Non-pigmented ciliary epithelial cell (primary cell): ENCODE measurements around the gene RABGAP1L.
"Not testable (repeated sequence)": the region's sequence is repeated elsewhere in the genome, so short reads cannot be mapped to it uniquely, and the experiment has no call there.

Experiments used
- DNase-seq: peaks from one replicate; pipeline ENCODE4 v3.0.0-alpha.2; 2010; ENCODE audit warnings: low read depth

RABGAP1L gene

DNA sequence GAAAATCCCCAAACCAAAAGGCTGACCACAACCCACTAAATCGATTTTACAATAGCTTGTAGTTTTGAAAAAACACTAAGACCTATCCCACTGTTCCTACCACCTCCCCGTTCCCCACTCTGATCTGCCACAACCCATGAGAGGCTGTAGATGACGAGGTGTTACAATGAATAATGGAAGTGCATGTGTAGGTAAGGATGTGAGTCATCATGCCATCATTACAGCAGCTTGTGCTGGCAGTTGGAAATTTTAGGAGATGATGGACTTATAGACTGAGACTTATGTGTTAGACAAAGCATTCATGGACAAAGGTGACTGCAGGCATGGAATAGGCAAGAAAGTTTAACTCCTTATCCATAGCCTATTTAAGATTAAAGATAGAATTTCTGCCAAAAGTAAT is 655.7 kb downstream of the RABGAP1L start:
- DNase-seq: no peak

DNA sequence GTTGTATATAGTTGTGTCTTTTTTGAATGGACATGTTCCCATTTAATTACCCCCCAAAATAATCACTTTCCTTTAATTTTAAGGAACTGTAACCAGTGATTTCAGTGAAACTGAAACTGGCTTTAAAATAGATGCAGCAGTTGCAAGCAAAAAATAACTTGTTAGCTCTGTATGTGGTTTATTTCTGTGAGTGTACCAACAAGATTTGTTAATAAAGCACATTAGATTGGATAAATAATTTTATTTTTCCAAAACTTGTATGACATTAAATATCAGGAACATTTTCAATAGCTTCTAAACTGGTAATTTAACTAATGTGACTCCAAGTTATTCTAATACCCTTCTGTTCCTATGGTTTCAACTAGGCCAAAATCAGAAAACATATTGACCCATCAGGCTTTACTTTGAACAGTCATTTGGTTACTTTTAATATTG is 656.2 kb downstream of the RABGAP1L start:
- DNase-seq: no peak

DNA sequence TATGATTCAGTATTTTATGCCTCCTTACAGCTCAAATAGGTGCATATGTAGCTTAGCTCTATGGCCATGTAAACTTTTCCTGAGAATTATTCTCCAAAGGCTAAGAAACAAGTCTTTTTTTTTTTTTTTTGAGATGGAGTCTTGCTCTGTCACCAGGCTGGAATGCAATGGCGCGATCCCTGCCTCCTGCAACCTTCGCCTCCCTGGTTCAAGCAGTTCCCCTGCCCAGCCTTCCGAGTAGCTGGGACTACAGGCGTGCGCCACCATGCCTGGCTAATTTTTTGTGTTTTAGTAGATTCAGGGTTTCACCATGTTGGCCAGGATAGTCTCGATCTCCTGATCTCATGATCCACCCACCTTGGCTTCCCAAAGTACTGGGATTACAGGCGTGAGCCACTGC is 657.3 kb downstream of the RABGAP1L start:
- not testable (repeated sequence) for DNase-seq

DNA sequence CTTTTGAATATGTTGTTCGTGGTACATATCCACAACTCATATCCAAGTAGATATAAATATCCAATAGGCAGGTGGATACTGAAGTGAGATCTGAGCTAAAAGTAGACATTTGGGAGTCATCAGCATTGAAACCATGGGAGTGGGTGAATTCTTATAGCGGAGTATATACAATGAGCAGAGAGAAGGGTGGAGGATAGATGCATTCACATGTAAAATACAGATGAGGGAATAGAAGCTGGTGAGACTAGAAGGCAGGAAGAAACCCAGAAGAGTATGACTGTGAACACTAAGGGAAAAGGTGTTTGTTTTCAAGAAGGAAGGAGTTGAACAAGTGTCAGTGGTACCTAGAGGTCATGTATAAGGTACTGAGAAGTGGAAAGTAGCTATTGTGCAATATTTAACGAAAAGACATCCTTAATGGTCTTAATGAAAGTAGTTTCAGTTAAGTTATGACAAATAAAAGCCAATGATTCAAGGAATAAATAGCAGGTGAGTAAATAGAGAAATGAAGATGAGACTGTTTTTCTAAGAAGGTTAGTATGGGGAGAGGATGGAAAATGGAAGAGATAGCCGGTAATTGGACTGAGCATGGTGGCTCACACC is 658.8 kb downstream of the RABGAP1L start:
- no peak for DNase-seq

DNA sequence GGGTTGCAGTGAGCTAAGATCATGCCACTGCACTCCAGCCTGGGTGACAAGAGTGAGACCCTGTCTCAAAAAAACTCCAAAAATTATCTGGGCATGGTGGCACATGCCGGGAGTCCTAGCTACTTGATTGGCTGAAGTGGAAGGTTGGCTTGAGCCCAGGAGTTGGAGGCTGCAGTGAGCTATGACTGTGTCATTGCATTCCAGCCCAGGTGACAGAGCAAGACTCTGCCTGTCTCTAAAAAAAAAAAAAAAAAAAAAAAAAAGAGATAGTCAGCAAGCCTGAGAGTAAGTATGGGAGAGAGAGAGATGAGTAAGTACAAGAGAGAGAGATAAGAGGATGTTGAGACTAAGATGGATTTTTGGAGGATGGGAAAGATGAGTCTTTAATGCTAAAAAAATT is 659.6 kb downstream of the RABGAP1L start:
- DNase-seq: no peak

DNA sequence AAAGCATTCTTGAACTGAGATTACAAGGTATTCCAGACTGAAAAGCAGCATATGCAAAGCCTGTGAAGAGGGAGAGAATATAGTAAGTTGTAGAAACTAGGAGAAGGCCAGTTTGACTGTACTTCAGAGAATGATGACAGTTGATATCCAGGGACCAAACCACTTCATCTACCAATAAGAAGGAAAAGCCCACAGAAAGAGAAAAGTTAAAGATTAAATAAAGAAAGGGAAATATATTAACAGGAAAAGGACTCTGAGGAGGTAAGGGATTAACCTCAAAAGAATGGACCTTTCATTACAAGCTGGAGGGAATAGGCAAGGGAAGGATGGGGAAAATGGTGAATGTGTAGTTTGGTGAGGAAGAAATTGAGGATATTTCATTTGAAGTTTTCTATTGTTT is 660.3 kb downstream of the RABGAP1L start:
- DNase-seq: no peak

DNA sequence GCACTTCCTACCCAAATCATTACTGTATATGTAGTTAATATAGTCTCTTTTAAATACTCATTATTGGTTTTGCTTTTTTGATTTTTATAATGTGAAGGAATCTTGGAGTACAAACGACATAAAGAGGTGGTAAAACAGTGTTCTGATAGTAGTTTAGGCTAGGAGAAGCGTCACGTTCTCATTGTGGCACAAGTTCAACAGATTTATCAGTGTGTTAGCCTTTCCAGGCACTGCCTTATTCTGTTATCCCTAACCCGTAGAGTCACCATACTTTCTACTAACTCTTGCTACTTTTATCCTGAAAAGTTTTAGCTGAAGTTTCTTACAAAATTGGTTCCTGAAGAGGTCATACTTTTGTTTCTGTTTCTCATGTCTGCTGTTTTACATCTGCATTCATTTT is 665.8 kb downstream of the RABGAP1L start:
- no peak for DNase-seq

DNA sequence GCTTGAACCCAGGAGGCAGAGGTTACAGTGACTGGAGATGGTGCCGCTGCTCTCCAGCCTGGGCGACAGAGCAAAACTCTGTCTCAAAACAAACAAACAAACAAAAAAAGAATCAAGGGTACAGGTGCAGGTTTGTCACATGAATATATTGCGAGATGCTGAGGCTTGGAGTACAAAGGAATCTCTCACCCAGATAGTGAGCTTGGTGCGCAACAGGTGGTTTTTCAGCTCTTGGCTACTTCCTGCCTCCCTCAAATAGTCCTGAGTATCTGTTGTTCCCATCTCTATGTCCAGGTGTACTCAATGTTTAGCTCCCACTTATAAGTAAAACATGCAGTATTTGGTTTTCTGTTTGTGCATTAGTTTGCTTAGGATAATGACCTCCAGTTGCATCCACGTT is 666.5 kb downstream of the RABGAP1L start:
- DNase-seq: no peak

DNA sequence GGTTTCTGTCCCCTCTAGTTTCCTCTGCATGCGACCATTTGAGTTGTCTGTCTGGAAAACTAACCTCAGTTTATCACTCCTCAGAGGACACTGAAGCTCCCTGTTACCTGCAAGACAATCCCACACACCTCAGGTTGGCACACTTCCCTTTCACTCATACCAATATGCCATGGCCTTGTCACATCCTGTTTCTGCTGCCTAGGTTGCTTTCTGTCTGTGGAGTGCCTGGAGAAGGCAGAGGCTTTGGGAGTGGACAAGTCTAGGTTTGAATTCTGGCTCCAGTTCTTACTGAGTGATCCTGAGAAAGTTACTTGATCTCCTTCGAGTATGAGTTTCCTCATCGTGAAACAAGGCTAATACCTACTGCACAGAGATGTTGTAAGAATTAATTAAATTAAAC is 668.9 kb downstream of the RABGAP1L start:
- DNase-seq: no peak

DNA sequence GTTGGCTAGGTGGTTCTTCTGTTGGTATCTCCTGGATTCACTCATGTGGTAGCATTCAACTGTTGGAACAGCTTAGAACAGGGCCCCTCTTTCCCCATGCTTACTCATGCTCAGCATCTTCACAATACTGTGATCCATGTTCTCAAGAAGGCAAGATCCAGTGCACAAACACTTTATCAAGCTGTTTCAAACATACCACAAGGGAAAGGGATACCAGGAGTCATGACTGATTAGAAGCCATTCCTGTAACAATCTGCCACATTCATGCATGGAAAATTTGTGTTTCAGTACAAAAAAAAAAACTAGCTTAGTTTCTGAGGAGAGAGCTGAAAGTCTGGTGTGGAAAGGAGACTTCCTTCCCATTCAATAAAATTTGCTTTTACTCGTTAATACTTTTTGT is 670.7 kb downstream of the RABGAP1L start:
- DNase-seq: no peak

DNA sequence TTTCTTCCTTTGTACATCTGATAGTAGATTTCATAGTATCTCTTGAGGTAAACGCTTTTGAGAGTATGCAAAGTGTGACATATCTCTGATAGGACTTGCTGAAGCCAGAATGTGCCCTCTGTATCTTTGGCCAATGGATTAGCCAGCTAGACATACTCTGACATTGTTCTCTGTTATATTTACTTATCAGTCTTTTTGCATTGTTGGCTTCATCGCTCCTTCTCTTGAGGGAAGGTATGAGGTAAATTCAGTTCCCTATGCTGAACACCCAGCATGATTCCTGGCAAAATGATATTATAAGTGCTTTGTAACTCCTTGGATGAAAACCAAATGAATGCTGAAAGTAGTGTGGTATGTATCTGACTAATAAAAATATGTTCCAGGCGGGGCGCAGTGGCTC is 677.2 kb downstream of the RABGAP1L start:
- no peak for DNase-seq

DNA sequence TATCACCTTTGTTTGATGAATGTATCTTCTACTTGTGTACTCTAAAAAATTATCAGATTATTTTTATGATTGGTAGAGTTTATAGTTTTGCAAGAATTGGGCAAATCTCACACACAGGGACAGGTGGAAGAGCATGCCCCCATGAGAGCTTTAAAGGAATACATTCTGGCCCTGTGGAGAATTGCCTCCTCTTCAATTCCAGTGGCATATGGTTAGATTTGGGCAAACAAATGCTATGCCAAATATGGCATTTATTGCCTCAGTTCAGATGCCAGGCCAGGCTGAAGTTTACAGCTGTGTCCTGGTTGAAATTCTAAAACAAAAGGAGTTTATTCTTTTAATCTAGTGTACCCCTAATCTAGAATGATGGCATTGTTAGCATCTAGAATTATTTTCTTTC is 678.1 kb downstream of the RABGAP1L start:
- no peak for DNase-seq

DNA sequence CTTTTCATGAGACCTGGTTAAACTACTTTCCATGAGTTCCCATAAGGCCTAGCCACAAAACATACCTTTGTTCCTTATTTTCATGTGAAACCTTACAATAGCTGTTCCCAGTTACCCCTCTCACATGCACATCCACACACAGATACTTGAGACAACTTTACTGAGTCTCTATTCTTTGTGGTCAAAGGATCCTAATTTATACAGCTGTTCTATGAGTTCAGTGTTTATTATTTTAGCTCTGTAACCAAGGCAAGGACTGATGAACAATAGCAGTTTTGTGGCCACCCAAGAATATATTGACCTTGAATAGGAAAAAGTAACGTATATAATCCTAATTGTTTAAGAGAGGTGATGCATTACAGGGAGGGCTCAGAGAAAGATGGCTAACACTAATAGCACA is 679.9 kb downstream of the RABGAP1L start:
- DNase-seq: no peak

DNA sequence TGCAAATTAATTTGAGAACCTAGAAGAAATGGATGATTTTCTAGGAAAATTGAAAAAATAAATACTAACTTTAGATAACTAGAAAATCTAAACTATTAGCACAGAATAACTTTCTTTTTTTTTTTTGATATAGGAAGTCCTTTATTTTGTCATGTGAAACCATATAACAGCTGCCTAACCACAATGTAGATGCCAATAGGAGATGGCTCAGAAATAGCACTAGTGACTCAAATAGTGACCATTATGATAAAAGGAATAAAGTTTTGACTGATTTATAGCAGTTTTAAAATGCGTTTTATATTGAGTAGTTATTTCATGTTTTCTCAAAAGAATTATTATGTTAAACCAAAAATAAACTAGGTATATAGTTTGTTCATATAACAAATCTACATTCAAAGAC is 682.4 kb downstream of the RABGAP1L start:
- no peak for DNase-seq

DNA sequence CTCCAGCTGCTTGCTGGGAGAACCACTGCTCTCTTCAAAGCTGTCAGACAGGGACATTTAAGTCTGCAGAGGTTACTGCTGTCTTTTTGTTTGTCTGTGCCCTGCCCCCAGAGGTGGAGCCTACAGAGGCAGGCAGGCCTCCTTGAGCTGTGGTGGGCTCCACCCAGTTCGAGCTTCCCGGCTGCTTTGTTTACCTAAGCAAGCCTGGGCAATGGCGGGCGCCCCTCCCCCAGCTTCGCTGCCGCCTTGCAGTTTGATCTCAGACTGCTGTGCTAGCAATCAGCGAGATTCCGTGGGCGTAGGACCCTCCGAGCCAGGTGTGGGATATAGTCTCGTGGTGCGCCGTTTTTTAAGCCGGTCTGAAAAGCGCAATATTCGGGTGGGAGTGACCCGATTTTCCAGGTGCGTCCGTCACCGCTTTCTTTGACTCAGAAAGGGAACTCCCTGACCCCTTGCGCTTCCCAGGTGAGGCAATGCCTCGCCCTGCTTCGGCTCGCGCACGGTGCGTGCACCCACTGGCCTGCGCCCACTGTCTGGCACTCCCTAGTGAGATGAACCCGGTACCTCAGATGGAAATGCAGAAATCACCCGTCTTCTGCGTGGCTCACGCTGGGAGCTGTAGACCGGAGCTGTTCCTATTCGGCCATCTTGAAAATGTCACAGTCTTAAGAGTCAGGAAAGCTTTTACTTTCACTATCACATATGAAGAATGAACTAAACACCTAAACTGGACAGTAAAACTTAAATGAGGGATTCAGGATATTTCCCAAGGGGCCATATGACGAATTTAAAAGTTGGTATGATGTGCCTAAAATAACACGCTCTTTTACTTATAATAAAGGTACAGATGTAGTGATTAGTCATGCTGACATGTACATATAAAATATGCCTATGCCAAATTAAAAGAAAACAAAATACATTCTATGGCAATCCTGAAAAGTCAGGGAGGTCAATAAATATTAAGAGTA is 689.6 kb downstream of the RABGAP1L start:
- DNase-seq: not testable (repeated sequence)

DNA sequence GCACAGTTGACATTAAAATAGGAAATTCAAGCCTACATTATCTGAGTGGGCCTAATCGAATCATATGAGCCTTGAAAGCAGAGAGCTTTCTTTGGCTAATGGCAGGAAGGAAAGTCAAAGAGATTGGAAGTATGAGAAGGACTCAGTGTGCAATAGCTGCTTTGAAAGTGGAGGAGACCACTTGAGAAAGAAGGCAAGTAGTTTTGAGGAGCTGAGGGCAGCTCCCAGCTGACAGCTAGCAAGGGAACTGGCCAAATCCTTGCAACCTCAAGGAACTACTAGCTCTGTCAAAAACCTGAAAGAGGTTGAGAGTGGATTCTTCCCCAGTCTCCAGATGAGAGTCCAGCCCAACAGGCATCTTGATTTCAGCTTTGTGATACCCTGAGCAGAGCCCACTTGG is 691.4 kb downstream of the RABGAP1L start:
- DNase-seq: no peak

DNA sequence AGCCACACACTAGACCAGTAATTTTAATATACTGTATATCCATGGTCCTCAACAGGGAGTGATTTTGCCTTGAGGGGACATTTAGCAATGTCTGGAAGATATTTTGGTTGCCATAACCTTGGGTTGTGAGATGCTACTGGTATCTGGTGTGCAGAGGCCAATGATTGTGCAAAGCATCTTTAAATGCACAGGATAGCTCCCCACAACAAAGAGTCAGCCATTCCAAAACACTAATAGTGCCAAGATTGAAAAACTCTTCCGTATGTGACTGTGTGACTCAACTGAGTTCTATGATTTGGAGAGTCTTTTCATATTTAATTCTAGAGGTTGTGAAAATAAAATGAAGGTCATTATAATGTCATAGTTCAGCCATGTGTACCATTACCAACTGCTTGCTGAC is 699.0 kb downstream of the RABGAP1L start:
- DNase-seq: no peak

DNA sequence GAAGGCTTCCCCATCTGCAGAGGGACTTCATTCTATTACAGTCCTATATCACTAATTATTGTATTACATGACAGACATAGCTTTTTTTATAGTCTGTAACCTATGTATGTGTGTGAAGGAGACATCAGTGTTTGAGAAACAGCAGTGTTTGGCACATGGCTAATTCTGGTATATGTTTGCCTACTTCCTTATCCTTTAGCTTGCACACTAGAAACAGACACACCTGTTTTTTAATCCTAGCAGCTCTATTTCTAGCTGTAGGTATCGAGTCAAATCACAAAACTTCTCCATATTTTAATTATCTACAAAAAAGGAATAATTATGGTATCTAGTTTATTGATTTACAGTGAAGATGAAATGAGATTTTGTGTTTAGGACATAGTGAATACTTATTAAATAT is 711.0 kb downstream of the RABGAP1L start:
- DNase-seq: no peak

DNA sequence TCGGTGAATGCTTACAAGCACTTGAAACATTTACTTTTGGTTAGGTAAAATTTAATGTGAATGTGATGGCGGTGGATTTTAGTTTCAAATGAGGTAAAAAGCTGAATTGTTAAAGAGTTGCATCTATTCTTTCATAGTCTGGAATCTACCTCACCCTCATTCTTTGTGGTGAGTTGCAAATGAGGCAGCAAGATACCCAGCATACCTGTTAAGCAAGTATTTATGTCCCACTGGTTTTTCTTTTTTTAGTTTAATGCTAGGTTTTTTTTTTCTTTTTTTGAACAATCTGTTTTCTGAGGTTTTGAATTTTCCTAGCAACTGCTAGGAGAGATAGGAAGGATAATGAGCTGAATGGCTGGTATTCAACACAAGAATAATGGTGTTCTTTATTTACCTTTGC is 712.6 kb downstream of the RABGAP1L start:
- DNase-seq: no peak

DNA sequence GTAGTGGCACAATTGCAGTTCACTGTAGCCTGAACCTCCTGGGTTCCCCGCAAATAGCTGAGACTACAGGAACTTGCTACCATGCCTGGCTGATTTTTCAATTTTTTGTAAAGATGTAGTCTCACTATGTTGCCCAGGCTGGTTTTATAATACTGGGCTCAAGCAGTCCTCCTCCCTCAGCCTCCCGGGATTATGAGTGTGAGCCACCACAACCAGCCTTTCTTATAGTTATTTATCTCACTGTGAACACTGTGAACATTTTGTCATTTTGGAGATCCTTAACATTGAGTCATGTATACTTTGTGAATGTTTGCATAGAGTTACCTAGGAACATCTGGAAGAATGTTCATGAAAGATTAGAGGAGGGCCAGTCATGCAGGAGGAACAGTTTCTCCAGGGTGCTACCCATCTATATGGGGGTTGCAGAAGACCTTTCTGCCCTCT is 713.3 kb downstream of the RABGAP1L start:
- DNase-seq: no peak

DNA sequence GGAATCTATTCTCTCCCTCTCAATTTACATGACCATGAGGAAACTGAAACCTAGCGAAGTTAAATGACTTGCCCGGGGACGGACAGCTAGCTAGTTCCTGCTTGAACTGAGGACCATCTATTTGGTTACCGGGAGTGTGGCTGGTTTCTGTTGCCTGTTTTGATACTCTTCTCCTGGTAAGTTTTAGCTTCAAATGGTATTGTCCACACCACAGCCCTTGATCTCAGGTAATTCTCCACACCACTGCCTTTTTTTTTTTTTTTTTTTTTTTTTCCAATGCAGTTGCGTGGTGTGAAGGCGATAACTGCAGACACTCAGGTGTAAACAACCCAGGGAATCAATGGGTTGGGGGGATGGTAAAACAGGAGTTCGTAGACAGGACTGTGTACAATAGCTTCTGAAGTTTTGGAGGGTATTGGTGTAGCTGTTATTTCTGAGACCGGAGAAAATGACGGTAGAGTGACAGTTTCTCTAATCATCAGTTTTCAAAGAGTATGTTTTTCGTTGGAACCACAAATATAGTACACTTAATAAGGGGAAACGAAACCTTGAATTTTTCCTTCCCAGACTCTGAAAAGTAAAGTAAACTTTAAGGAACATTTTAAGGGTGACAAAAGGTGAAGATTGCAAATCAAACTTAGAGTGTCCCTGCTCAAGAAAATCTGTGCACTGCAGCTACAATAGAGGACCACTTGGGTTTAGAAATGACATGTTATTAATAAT is 715.2 kb downstream of the RABGAP1L start:
- no peak for DNase-seq

DNA sequence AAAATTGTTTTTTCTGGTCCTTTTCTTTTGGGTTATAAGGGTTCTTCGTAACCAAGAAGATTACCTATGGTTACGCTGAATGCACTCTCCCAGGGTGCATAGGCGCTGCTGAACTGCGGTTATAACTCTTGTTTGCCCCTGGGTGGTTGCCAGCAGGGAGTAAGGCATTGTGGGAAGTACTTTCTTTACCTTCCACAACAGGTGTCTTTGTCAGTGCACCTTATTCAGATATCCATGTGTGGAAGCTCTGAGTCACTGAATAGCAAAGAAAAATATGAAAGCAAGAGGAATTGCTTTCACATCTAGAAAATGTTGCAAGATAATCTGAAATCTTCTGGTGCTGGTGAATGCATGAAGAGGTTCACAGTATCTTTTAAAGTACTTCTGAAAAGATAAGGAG is 716.0 kb downstream of the RABGAP1L start:
- DNase-seq: no peak

DNA sequence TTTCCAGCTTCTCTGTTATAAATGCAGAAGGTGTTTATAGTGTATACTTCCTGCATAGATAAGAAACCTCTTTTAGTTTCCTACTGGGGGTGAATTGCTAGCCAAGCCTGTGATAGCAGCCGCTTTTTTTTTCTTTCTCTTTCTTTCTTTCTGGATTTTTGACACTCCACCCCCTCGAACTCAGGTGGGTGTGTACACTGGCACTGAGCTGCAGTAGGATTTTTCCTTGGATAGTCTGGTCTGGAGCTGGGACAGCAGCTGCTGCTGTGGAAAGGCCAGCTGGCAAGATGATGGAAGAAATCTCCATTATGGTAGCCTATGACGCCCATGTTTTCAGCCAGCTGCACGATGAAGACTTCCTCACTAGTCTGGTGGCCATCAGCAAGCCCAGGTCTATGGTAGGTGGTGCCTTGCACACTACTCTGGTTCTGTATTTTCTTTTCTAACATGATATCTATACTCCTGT is 717.9 kb downstream of the RABGAP1L start:
- no peak for DNase-seq
